C4-2B (cell line): Measurements from ENCODE around the gene MTG2.

Experiments
- ZFX ChIP-seq: fragments of 450-650 bp; IDR thresholded peaks from 2 replicates; pipeline ENCODE4 v1.6.1; 2017
- TF ChIP-seq, protein P1 (sequence below): fragments of 450-650 bp; conservative IDR thresholded peaks from 2 replicates; pipeline ENCODE4 v1.5.1; 2017; ENCODE audit warnings: mild to moderate bottlenecking

DNA sequence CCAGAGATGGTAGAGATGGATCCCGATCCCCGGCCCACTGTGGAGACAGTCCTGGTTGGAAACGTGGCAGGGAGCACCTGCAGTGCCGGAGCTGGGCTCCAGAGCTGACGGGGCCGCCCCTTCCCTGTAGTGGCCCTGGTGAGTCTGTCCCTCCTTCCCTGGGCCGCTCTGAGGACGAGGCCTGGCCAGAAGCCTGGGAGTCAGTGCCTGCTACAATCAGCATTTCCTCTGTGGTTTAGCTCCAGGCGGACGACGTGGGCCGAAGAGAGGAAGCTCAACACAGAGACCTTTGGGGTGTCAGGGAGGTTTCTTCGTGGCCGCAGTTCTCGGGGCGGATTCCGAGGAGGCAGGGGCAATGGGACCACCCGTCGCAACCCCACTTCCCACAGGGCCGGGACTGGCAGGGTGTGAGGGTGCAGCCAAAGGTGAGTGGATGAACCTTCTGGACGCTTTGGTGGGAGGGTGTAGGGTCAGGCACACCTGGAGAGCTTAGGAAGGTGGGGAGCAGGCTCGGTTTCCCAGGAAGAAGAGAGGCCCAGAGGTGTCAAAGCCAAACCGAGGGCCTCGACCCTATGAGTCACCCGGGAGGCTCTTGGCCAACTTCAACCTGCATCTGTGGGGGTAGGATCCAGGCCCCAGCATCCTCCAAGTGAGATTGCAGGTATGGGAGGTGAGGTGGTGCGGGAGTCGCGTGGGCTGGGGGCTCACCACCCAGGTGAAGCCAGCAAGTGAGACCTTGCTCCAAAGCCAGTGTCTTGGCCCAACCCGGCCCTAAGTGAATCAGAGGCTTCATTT lies 49.6 kb upstream of the MTG2 start:
- TF ChIP-seq, protein P1, sequence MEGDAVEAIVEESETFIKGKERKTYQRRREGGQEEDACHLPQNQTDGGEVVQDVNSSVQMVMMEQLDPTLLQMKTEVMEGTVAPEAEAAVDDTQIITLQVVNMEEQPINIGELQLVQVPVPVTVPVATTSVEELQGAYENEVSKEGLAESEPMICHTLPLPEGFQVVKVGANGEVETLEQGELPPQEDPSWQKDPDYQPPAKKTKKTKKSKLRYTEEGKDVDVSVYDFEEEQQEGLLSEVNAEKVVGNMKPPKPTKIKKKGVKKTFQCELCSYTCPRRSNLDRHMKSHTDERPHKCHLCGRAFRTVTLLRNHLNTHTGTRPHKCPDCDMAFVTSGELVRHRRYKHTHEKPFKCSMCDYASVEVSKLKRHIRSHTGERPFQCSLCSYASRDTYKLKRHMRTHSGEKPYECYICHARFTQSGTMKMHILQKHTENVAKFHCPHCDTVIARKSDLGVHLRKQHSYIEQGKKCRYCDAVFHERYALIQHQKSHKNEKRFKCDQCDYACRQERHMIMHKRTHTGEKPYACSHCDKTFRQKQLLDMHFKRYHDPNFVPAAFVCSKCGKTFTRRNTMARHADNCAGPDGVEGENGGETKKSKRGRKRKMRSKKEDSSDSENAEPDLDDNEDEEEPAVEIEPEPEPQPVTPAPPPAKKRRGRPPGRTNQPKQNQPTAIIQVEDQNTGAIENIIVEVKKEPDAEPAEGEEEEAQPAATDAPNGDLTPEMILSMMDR = no peak
- TF ChIP-seq ZFX = no peak
